ENCODE measurements around the gene AP1B1.

- TF ChIP-seq CTCF (IDR thresholded peaks at IDR 0.05), result no peak
- TF ChIP-seq, protein P1, sequence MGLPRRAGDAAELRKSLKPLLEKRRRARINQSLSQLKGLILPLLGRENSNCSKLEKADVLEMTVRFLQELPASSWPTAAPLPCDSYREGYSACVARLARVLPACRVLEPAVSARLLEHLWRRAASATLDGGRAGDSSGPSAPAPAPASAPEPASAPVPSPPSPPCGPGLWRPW (IDR thresholded peaks at IDR 0.05), result no peak
- no peak for TF ChIP-seq PHF8 (IDR thresholded peaks at IDR 0.05; ENCODE audit: borderline replicate concordance, low read depth)
- no peak for TF ChIP-seq HDAC2 (IDR thresholded peaks at IDR 0.05)
- TF ChIP-seq POLR2AphosphoS2 (conservative IDR thresholded peaks at IDR 0.05; ENCODE audit: low read length), result no peak
- no peak for TF ChIP-seq CHD4 (IDR thresholded peaks at IDR 0.05; ENCODE audit: borderline replicate concordance)
Measured at GRCh38 chr22:29397791-29398190, 9.4 kb upstream of the AP1B1 start.

Measured in A549 (cell line).